ENCODE results near the gene KHK. TPM values are rescaled to one million over a fixed set of nuclear protein-coding genes. Genes with fewer than 3 reads are reported as not detected.
A peak's percentile ranks its signal among the peaks of the same experiment; 100 is the strongest.

Gene KHK
- polyA plus RNA-seq, 1 of the 3 experiments (the other 2 are of a cell fraction), result 10.3 TPM

GRCh38 chr2:27050996-27051901, 35.3 kb upstream of the KHK start, which contains the start of gene AGBL5:
TSS of gene AGBL5 (plus strand) at chr2:27051668. CDS start at chr2:27052959, 1,291 bp downstream.
- CTCF ChIA-PET, result interaction anchor here (0.6 to 13.5 kb wide), 21 partner anchors 9 to 287 kb away, joined by 3 to 216 read pairs (median 5); partner anchors contain the start of genes ABHD1, EMILIN1, KHK and OST4
- Histone ChIP-seq H3K79me2 (ENCODE audit: insufficient read depth) (no peaks in the 10 kb centered on the region), H3K27ac (ENCODE audit: low read depth in 2 of 2, low read length in 1 of 2) (peak within 1 kb of the TSS; percentile 81 to 98), H3K4me3 (ENCODE audit: low read depth in 2 of 2, low read length in 1 of 2) (peak within 1 kb of the TSS; percentile 86 to 89), H3K9me3 (no peaks in the 10 kb centered on the region), H3K9ac (peak within 1 kb of the TSS; percentile 76), H3K27me3 (ENCODE audit: insufficient read depth) (no peaks in the 10 kb centered on the region), H3F3A (replicated peaks; ENCODE audit: insufficient read depth) (peaks cover 32% of the 10 kb centered on the region), H3K4me1 (ENCODE audit: control insufficient read depth in 1 of 2, insufficient read depth in 2 of 2, low read depth in 1 of 2, low read length in 1 of 2) (peaks cover 10 to 15% of the 10 kb centered on the region in 2 experiments; a peak in 2 of 4 replicates), H2AFZ (ENCODE audit: low read depth) (peak within 1 kb of the TSS; percentile 71), H3K36me3 (replicated peaks in 1 of 2; ENCODE audit: control insufficient read depth in 1 of 2, insufficient read depth in 2 of 2, low read length in 1 of 2) (peaks cover 13 to 31% of the 10 kb centered on the region in 2 experiments), H3K4me2 (peak within 1 kb of the TSS; percentile 98), H4K20me1 (ENCODE audit: insufficient read depth) (no peaks in the 10 kb centered on the region), H3K9me2 (no peaks in the 10 kb centered on the region)
- POLR2A ChIA-PET, result interaction anchor here (0.6 to 4.8 kb wide), 17 partner anchors 8 to 202 kb away, joined by 3 to 80 read pairs (median 8); partner anchors contain the start of genes EMILIN1, KHK, OST4 and TMEM214
- peak; percentile 100 for DNase-seq
- under 1% methylated on average over 56 of the region's 67 CpGs for WGBS (ENCODE audit: low lambda C conversion rate)
- TF ChIP-seq, protein P1, sequence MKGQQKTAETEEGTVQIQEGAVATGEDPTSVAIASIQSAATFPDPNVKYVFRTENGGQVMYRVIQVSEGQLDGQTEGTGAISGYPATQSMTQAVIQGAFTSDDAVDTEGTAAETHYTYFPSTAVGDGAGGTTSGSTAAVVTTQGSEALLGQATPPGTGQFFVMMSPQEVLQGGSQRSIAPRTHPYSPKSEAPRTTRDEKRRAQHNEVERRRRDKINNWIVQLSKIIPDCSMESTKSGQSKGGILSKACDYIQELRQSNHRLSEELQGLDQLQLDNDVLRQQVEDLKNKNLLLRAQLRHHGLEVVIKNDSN (IDR thresholded peaks at IDR 0.05; ENCODE audit: borderline replicate concordance, low read depth), result 0 out of 2 replicates have a peak, but pooled peaks have one; percentile 6
- TF ChIP-seq POLR2AphosphoS5 (IDR thresholded peaks at IDR 0.05; ENCODE audit: low read depth, low read length) (peak; percentile 57), TCF12 (IDR thresholded peaks at IDR 0.05) (peak; percentile 22; the same call in 1 of the 2 replicates), TAF1 (IDR thresholded peaks at IDR 0.05; ENCODE audit: borderline replicate concordance, low read depth, low read length) (no peak), NRF1 (IDR thresholded peaks at IDR 0.05; ENCODE audit: low read depth, low read length) (no peak), EP300 (IDR thresholded peaks at IDR 0.05; ENCODE audit: borderline replicate concordance in 1 of 2, low read depth in 1 of 2, low read length in 1 of 2) (0 out of 4 replicates have a peak, but pooled peaks of 1 of the 2 experiments have one; percentile 14), RFX5 (IDR thresholded peaks at IDR 0.05; ENCODE audit: low read length) (peak; percentile 69), FOXM1 (IDR thresholded peaks at IDR 0.05; ENCODE audit: low read depth) (no peak; the same call in 1 of the 2 replicates), IRF3 (IDR thresholded peaks at IDR 0.05; ENCODE audit: low read depth, low read length) (peak; percentile 63), RAD21 (IDR thresholded peaks at IDR 0.05; ENCODE audit: low read length) (no peak), GATA2 (CRISPR knock-in tag; IDR thresholded peaks at IDR 0.05) (no peak), CHD2 (IDR thresholded peaks at IDR 0.05; ENCODE audit: low read length, partially characterized antibody) (peak; percentile 53), ELF1 (IDR thresholded peaks at IDR 0.05) (peak; percentile 63; the same call in 1 of the 2 replicates), GABPA (IDR thresholded peaks at IDR 0.05; ENCODE audit: low read depth) (peak; percentile 35), FOSL2 (IDR thresholded peaks at IDR 0.05; ENCODE audit: borderline replicate concordance, low read depth) (peak; percentile 78; the same call in 1 of the 2 replicates), FOXJ3 (CRISPR knock-in tag; IDR thresholded peaks at IDR 0.05) (peak; percentile 62; the same call in 1 of the 2 replicates), SMC3 (IDR thresholded peaks at IDR 0.05; ENCODE audit: low read depth, low read length) (no peak), MXI1 (IDR thresholded peaks at IDR 0.05; ENCODE audit: low read depth, low read length) (peak; percentile 59; the same call in 1 of the 2 replicates), NFIC (IDR thresholded peaks at IDR 0.05; ENCODE audit: borderline replicate concordance) (no peak), MEF2A (IDR thresholded peaks at IDR 0.05; ENCODE audit: borderline replicate concordance, low read depth) (no peak), TEAD4 (IDR thresholded peaks at IDR 0.05; ENCODE audit: borderline replicate concordance, insufficient read depth) (peak; percentile 87), SIN3A (IDR thresholded peaks at IDR 0.05; ENCODE audit: borderline replicate concordance, low read depth, low read length) (no peak)
- TF ChIP-seq, protein P2, sequence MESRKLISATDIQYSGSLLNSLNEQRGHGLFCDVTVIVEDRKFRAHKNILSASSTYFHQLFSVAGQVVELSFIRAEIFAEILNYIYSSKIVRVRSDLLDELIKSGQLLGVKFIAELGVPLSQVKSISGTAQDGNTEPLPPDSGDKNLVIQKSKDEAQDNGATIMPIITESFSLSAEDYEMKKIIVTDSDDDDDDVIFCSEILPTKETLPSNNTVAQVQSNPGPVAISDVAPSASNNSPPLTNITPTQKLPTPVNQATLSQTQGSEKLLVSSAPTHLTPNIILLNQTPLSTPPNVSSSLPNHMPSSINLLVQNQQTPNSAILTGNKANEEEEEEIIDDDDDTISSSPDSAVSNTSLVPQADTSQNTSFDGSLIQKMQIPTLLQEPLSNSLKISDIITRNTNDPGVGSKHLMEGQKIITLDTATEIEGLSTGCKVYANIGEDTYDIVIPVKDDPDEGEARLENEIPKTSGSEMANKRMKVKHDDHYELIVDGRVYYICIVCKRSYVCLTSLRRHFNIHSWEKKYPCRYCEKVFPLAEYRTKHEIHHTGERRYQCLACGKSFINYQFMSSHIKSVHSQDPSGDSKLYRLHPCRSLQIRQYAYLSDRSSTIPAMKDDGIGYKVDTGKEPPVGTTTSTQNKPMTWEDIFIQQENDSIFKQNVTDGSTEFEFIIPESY (IDR thresholded peaks at IDR 0.05; ENCODE audit: borderline replicate concordance, low read depth), result peak; percentile 54
- TF ChIP-seq, protein P3, sequence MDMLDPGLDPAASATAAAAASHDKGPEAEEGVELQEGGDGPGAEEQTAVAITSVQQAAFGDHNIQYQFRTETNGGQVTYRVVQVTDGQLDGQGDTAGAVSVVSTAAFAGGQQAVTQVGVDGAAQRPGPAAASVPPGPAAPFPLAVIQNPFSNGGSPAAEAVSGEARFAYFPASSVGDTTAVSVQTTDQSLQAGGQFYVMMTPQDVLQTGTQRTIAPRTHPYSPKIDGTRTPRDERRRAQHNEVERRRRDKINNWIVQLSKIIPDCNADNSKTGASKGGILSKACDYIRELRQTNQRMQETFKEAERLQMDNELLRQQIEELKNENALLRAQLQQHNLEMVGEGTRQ (IDR thresholded peaks at IDR 0.05; ENCODE audit: borderline replicate concordance, low read depth, low read length), result 0 out of 2 replicates have a peak, but pooled peaks have one; percentile 1
- TF ChIP-seq, protein P4, sequence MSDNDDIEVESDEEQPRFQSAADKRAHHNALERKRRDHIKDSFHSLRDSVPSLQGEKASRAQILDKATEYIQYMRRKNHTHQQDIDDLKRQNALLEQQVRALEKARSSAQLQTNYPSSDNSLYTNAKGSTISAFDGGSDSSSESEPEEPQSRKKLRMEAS (IDR thresholded peaks at IDR 0.05; ENCODE audit: low read depth), result peak; percentile 100
- TF ChIP-seq, protein P5, sequence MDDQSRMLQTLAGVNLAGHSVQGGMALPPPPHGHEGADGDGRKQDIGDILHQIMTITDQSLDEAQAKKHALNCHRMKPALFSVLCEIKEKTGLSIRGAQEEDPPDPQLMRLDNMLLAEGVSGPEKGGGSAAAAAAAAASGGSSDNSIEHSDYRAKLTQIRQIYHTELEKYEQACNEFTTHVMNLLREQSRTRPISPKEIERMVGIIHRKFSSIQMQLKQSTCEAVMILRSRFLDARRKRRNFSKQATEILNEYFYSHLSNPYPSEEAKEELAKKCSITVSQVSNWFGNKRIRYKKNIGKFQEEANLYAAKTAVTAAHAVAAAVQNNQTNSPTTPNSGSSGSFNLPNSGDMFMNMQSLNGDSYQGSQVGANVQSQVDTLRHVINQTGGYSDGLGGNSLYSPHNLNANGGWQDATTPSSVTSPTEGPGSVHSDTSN (IDR thresholded peaks at IDR 0.05), result 0 out of 2 replicates have a peak, but pooled peaks have one; percentile 4

Measured in SK-N-SH (cell line).